Fibroblast of lung (primary cell): ENCODE data around the gene WDR35.

Source experiments
- CTCF ChIP-seq, 2 donors: IDR thresholded peaks in 1 of 2; conservative IDR thresholded peaks in 1 of 2; 1 replicate in 1 of 2; 2 replicates in 1 of 2; pipeline ENCODE4 v1.5.1; 2011 to 2012; ENCODE audit warnings: low read length in 2 of 2, control low read depth in 1 of 2, inconsistent platforms in 1 of 2, low read depth in 1 of 2, mild to moderate bottlenecking in 1 of 2
- EZH2 ChIP-seq: IDR thresholded peaks from 2 replicates; pipeline ENCODE4 v1.5.1; 2012; ENCODE audit warnings: low read length, control low read depth, mild to moderate bottlenecking; ENCODE audit errors: missing control alignments

GRCh38 chr2:19916385-19916950 is 73.4 kb downstream of the WDR35 start:
- TF ChIP-seq CTCF (conservative IDR thresholded peaks at IDR 0.05 in 1 of 2, IDR thresholded peaks at IDR 0.05 in 1 of 2; ENCODE audit: low read depth in 1 of 2, low read length in 2 of 2) (no peak), EZH2 (no peak)
